ENCODE measurements around the gene P2RY2. TPM values are rescaled to one million over a fixed set of nuclear protein-coding genes. Genes with fewer than 3 reads are reported as not detected.

The P2RY2 gene
- polyA plus RNA-seq, 3 donors, result 2.8 to 24.1 (median 12.7) TPM

DNA sequence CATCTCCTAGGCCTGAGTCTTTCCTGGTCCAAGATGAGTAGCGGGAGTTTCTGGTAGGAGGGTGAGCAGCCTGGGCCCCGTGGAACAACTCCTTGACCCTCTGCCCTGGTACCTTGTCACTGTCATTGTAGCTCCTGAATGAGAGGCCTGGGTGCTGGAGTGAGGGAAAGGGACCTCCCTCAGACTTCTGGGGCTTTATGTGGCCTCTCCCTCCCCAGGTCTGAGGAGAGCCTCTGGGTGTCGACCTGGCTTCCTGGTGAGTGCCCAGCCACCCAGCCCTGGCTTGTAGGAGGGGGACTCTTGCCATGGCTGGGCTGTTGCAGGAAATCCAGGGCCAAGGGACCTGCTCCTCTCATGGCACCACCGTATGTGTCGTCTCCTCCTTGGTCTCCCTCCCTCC, 3.9 kb downstream of the P2RY2 start:
- 80% methylated on average over 2 of the region's 5 CpGs for WGBS (ENCODE audit: insufficient coverage)
- Histone ChIP-seq H3K27me3 (ENCODE audit: control insufficient read depth in 2 of 2, insufficient read depth in 2 of 2, low read length in 2 of 2) (no peaks in the 10 kb centered on the region), H3K4me1 (ENCODE audit: control insufficient read depth in 1 of 2, insufficient read depth in 2 of 2, low read length in 2 of 2) (peaks cover 70 to 71% of the 10 kb centered on the region in 2 donors), H3K4me3 (replicated peaks in 1 of 3; ENCODE audit: low read depth in 2 of 3, low read length in 3 of 3) (no peak overlapping the region), H4K20me1 (ENCODE audit: insufficient read depth, low read length) (peaks cover 84% of the 10 kb centered on the region), H3K9ac (ENCODE audit: insufficient read depth, low read length, poor library complexity, severe bottlenecking) (no peak overlapping the region), H2AFZ (ENCODE audit: insufficient read depth, low read depth, low read length, poor library complexity, severe bottlenecking) (no peak overlapping the region), H3K79me2 (ENCODE audit: insufficient read depth, low read length) (peaks cover 100% of the 10 kb centered on the region), H3K27ac (ENCODE audit: low read depth in 1 of 2, low read length in 2 of 2) (peak overlapping the region in 1 of 2 donors; percentile 66), H3K4me2 (replicated peaks; ENCODE audit: extremely low read depth, low read length, poor library complexity, severe bottlenecking) (no peak overlapping the region), H3K9me3 (replicated peaks in 1 of 2; ENCODE audit: control insufficient read depth in 1 of 2, insufficient read depth in 1 of 2, low read length in 2 of 2) (no peaks in the 10 kb centered on the region), H3K36me3 (replicated peaks in 1 of 2; ENCODE audit: control insufficient read depth in 1 of 2, insufficient read depth in 2 of 2, low read length in 2 of 2) (peaks cover 10 to 14% of the 10 kb centered on the region in 2 donors)
- peaks cover 0 to 2% (median 0%) of the 10 kb centered on the region in 3 donors for H3K27me3 Mint-ChIP-seq (ENCODE audit: low read depth in 3 of 3)
- H3K4me3 Mint-ChIP-seq, result no peak overlapping the region
- no peaks in the 10 kb centered on the region for H3K9me3 Mint-ChIP-seq
- intact Hi-C loops (cut with micrococcal nuclease), result loop anchor here in 1 of 2 donors (5.0 kb wide), 1 partner anchor 35 kb away; no protein-coding TSS in a partner anchor
- TF ChIP-seq, protein P1, sequence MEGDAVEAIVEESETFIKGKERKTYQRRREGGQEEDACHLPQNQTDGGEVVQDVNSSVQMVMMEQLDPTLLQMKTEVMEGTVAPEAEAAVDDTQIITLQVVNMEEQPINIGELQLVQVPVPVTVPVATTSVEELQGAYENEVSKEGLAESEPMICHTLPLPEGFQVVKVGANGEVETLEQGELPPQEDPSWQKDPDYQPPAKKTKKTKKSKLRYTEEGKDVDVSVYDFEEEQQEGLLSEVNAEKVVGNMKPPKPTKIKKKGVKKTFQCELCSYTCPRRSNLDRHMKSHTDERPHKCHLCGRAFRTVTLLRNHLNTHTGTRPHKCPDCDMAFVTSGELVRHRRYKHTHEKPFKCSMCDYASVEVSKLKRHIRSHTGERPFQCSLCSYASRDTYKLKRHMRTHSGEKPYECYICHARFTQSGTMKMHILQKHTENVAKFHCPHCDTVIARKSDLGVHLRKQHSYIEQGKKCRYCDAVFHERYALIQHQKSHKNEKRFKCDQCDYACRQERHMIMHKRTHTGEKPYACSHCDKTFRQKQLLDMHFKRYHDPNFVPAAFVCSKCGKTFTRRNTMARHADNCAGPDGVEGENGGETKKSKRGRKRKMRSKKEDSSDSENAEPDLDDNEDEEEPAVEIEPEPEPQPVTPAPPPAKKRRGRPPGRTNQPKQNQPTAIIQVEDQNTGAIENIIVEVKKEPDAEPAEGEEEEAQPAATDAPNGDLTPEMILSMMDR (IDR thresholded peaks at IDR 0.05), result no peak
- H3K27ac Mint-ChIP-seq, result peak overlapping the region in 4 of 7 donors; percentile 1 to 58 (median 28)
- peaks cover 28 to 50% of the 10 kb centered on the region in 2 donors for H3K36me3 Mint-ChIP-seq
- peaks cover 82% of the 10 kb centered on the region for H3K4me1 Mint-ChIP-seq
- DNase-seq, result no peak

DNA sequence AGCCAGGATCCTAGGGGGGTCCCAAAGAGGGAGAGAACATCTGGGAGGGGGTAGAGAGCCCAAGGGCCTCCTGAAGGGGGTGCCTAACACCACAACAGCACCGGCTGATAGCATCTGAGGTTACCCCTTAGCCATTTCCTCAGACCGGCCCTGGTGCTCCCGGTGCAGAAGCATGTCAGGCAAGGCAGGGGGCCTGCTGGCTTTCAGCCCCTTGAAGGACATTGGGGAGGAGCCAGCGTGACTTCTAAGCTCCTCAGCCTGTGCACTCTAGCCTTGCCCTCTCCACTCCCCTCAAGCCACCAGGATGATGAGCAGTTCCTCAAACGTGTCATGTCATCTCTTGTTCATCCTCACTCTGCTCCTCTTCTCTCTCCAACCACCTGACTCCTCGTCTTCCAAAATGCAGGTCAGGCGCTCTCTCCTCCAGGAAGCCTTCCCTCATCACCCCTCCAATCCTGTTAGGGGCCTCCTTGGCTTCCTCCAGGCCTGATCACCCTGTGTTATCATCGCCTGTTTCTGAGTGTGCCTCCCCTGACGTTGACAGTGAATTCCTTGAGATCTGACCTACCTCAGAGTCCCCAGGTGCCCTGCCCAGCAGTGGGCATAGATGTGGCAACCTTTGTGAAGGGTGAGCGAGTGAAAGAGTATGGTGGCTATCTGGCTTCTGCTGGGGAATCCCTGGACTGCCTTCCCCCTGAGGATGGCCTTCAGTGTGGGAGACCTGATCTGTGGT, 6.1 kb downstream of the P2RY2 start:
- DNase-seq, result peak in 2 of 3 donors; percentile 19 to 28
- Histone ChIP-seq H2AFZ (ENCODE audit: insufficient read depth, low read depth, low read length, poor library complexity, severe bottlenecking) (no peak overlapping the region), H3K27ac (ENCODE audit: low read depth in 1 of 2, low read length in 2 of 2) (peak overlapping the region in 1 of 2 donors; percentile 60), H3K4me3 (replicated peaks in 1 of 3; ENCODE audit: low read depth in 2 of 3, low read length in 3 of 3) (no peak overlapping the region), H3K4me2 (replicated peaks; ENCODE audit: extremely low read depth, low read length, poor library complexity, severe bottlenecking) (peak overlapping the region; percentile 8), H4K20me1 (ENCODE audit: insufficient read depth, low read length) (peaks cover 94% of the 10 kb centered on the region), H3K79me2 (ENCODE audit: insufficient read depth, low read length) (peaks cover 99% of the 10 kb centered on the region), H3K9ac (ENCODE audit: insufficient read depth, low read length, poor library complexity, severe bottlenecking) (no peak overlapping the region), H3K36me3 (replicated peaks in 1 of 2; ENCODE audit: control insufficient read depth in 1 of 2, insufficient read depth in 2 of 2, low read length in 2 of 2) (peaks cover 19 to 33% of the 10 kb centered on the region in 2 donors), H3K9me3 (replicated peaks in 1 of 2; ENCODE audit: control insufficient read depth in 1 of 2, insufficient read depth in 1 of 2, low read length in 2 of 2) (no peaks in the 10 kb centered on the region), H3K4me1 (ENCODE audit: control insufficient read depth in 1 of 2, insufficient read depth in 2 of 2, low read length in 2 of 2) (peaks cover 55 to 56% of the 10 kb centered on the region in 2 donors), H3K27me3 (ENCODE audit: control insufficient read depth in 2 of 2, insufficient read depth in 2 of 2, low read length in 2 of 2) (no peaks in the 10 kb centered on the region)
- Mint-ChIP-seq H3K4me1 (peaks cover 72% of the 10 kb centered on the region), H3K9me3 (no peaks in the 10 kb centered on the region), H3K27ac (peak overlapping the region; percentile 13 to 85 (median 63)), H3K27me3 (ENCODE audit: low read depth in 3 of 3) (peaks cover 0 to 2% (median 0%) of the 10 kb centered on the region in 3 donors), H3K36me3 (peaks cover 45 to 67% of the 10 kb centered on the region in 2 donors), H3K4me3 (peak overlapping the region in 1 of 2 donors; percentile 51)
- 24% methylated on average over 7 of the region's 10 CpGs for WGBS (ENCODE audit: insufficient coverage)
- intact Hi-C loops (cut with micrococcal nuclease), result loop anchor here in 1 of 2 donors (5.0 kb wide), 1 partner anchor 37 kb away; no protein-coding TSS in a partner anchor
- TF ChIP-seq, protein P1 (IDR thresholded peaks at IDR 0.05), result no peak

Data from CD14-positive monocyte (primary cell).